Fibroblast of peridontal ligament (primary cell): ENCODE data around the gene RBKS.
A peak's percentile ranks its signal among the peaks of the same experiment; 100 is the strongest.
"Not testable (repeated sequence)": the region's sequence is repeated elsewhere in the genome, so short reads cannot be mapped to it uniquely, and the experiment has no call there.

ENCODE experiments used
- DNase-seq: peaks from one replicate; pipeline ENCODE4 v3.0.0-alpha.2; 2010; ENCODE audit errors: extremely low read depth

RBKS gene

GRCh38 chr2:27906074-27906473 lies 15.9 kb upstream of the RBKS start:
- no peak for DNase-seq

- no peak for DNase-seq
Measured at GRCh38 chr2:27904405-27904665, 14.1 kb upstream of the RBKS start.

- no peak for DNase-seq
Measured at GRCh38 chr2:27903649-27904404, 13.6 kb upstream of the RBKS start.

- DNase-seq, result peak; percentile 45
Measured at GRCh38 chr2:27903018-27903417, 12.8 kb upstream of the RBKS start.

DNA sequence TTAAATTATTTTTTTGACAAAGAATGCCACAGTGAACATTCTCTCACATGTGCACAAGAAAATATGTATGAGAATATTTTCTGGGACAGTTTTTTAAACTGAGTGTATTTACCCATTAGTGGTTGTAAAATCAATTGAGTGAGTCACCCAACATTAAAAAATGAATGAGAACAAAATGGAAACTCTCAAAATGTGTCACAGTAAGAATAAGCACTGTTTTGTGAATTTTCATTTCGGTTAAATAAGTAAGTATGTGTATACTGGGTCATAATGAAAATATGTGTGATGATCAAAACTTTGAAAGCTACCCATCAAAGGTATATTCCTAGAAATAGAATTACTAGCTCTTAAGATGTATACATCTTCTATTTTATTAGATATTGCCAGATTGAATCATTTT lies 11.9 kb upstream of the RBKS start:
- DNase-seq, result no peak

DNA sequence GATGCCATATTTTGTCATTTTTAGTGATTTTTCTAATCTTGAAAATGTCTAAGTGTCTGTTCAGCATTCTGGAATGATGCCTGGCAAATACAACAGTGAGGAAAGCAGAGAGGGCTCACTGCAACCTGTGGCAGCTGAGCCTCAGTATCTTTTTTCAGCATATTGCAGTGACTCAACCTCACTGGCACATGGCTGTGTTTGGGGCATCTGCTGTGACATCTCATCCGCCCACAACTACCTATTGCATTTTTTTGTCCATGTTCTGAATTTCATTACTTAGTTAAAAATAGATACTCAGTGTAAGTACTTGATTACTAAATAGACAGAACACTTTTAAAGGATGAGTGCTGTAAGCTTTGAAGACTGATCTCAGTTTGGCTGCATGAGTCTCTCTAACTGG lies 11.0 kb upstream of the RBKS start:
- no peak for DNase-seq

GRCh38 chr2:27897717-27898116 lies 7.5 kb upstream of the RBKS start:
- DNase-seq, result no peak

GRCh38 chr2:27893006-27893405 lies 2.8 kb upstream of the RBKS start:
- DNase-seq, result no peak

DNA sequence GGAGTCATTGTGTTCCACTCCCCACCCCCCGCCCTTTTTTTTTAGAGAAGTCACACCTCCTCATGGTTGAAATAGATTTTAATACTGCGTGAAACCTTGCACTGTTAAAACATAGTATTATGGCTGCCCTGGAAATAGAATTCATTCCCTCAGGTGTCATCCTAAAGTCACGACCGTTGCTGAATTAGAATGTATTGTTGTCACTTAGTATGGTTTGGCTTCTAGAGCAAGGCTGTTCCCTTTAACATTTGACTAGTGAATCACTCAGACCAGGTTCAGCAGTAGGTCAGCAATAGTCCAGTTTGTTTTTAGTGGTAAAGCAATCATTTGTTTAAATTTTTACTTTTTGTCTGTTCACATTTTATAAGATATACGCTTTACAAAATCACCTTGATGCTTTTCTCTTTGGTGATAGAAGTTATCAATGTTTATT lies 1.5 kb upstream of the RBKS start:
- DNase-seq, result peak; percentile 51

GRCh38 chr2:27890924-27891672 lies 911 bp upstream of the RBKS start:
- DNase-seq, result peak; percentile 91

- DNase-seq, result no peak
Measured at GRCh38 chr2:27889774-27890145, 427 bp downstream of the RBKS start.

DNA sequence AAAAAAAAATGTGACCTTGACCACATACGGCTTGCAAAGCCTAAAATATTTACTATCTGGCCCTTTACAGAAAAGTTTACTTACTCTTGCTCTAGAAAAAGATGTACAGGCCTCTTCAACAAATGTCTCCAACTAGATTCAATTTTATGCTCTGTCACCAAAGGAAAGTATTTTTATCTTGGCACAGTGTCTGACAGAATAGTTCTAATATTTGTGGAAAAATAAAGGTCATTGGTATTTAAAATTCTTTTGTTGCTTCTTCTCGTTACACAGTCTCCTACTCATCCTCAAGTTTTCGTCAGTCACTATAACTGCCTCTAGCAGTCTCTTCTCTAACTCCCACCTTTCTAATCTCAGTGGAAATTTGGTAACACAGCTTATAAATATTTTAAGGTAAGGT lies 1.4 kb downstream of the RBKS start:
- peak; percentile 42 for DNase-seq

DNA sequence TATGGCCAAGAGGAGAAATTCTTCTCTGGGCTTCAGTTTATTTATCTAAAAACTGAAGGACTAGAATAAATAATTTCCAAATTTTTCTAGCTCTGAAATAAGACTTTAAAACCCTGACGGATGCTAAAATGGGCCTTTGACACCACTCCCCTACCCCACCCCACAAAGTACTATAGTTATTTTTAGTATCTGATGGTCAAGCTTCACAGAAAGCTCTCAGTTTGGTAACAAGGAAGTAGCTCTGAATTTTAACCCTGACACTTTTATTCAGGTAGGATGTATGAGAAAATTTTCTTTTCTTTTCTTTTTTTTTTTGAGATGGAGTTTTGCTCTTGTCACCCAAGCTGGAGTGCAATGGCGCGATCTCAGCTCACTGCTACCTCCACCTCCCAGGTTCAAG lies 2.4 kb downstream of the RBKS start:
- DNase-seq, result no peak

DNA sequence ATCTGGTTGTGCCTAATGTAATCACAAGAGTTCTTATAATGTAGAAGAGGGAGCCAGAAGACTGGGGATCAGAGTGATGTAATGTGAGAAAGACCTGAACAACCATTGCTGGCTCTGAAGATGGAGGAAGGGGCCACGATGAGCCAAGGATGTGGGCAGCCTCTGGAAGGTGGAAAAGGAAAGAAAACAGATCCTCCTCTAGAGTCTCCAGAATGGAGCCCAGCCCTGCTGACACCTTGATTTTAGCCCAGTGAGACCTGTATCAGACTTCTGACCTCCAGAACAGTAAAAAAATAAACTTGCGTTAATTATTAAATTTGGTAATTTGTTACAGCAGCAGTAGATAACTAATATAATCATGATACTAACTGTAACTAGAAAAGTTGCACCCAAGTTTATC lies 3.1 kb downstream of the RBKS start:
- DNase-seq, result no peak

DNA sequence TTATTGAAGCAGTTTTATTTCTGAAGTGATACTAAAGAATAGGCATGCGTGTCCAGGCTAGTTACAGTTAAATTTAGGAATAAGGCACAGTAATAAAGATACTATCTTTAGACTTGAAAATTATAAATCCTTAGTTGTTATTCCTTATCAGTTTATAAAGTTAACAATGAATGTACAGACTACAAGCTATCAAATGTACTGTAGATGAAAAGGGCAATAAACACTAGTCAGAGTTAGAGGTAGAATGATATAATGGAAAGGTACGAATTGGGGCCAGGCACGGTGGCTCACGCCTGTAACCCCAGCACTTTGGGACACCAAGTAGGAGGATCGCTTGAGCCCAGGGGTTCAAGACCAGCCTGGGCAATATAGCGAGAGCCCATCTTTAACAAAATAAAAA lies 3.9 kb downstream of the RBKS start:
- DNase-seq, result no peak

DNA sequence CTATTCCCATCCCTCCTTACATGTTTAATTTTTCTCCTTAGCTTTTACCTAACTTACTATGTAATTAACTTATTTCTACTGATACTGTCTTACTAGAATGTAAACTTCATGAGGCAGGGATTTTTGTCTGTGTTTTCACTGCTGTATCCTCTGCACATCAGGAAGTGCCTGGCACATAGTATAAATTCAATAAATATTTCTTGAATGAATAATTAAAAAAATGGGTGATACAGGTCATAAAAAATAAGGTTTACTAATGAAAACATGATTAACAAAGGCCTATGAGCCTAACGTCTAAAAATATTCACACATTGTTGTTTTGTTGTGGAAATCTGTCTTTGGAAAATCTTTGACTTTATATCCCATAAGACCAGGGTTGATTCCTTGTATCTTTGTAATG lies 4.5 kb downstream of the RBKS start:
- DNase-seq, result no peak

DNA sequence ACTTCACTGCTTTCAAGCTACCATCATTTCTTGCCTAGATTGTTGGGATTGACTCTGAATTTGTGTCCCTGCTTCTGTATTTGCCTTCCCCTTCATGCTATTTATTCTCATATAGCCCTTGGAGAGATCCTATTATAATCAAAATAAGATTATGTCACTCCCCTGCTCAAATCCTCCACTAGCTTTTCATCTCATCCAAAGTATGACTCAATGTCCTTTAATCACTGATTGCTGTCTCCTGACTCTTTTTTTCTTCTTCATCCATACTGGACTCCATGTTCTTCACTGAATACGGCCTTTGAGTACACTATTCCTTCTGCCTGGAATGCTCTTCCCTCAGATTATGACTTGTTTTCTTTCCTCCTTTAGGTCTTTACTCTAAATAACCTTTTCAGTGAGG lies 5.0 kb downstream of the RBKS start:
- DNase-seq, result peak; percentile 37

DNA sequence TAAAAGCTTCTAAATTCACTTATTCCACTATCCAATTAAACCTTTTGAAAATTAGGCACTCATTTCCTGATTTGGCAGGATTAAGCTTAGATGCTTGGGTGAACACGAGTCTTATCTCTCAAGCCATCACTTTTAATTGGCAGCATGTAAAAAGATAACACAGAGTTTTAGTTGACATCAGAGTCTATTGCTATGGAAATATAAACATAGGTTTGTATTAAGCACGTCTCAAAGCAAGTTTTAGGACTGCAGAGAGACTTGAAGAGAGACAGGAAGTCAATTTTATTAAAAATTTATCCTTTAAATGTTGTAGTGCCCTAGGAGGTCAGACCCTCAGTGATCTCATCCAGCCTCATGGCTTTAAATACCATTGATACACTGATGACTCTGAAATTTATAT lies 5.6 kb downstream of the RBKS start:
- no peak for DNase-seq

- not testable (repeated sequence) for DNase-seq
Measured at GRCh38 chr2:27882584-27882922, 7.6 kb downstream of the RBKS start.

GRCh38 chr2:27881815-27882583 lies 8.2 kb downstream of the RBKS start:
- not testable (repeated sequence) for DNase-seq

GRCh38 chr2:27878825-27879224 lies 11.4 kb downstream of the RBKS start:
- DNase-seq, result no peak

DNA sequence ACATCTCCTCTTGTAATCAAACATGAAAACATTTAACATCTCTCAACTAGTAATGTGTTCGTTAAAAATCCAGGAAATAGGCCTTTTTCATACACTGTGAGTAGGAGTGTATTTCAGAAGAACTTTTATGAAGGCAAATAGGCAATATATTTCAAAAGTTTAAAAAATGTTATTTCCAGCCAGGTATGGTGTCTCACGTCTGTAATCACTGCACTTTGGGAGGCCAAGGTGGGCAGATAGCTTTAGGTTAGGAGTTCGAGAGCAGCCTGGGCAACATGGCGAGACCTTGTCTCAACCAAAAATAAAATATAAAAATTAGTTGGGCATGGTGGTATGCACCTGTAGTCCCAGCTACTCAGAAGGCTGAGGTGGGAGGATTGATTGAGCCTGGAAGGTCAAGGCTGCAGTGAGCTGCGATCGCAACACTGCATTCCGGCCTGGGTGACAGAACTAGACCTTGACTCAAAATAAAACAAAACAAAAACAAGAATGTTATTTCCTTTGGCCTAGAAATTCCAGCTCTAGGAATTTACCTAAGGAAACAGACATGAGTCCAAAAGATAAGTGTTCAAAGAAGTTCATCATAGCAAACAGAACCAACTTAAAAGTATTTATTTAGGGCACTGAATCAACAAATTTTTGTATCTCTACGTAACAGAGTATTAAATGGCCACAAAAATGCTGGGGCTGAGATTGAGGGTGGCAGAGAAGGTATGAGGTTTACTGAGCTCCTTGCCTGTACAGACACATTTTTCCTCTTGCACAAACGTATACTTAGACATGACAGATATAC lies 14.9 kb downstream of the RBKS start:
- no peak for DNase-seq
